Testis (tissue), 3 donors: ENCODE results near the gene FOXRED2. TPM values are rescaled to one million over a fixed set of nuclear protein-coding genes. Genes with fewer than 3 reads are reported as not detected.

ENCODE experiments used
- DNase-seq: peaks from one replicate; pipeline ENCODE4 v3.0.0-alpha.2; 2019
- H3K27ac ChIP-seq, 2 donors: fragments of 200-600 bp; sonication (generic); one replicate each; pipeline ENCODE4 v1.5.1; 2019
- H3K27me3 ChIP-seq: fragments of 200-600 bp; sonication (generic); one replicate; pipeline ENCODE4 v1.5.1; 2019
- H3K36me3 ChIP-seq: fragments of 200-600 bp; sonication (generic); one replicate; pipeline ENCODE4 v1.5.1; 2017; ENCODE audit warnings: low read depth; ENCODE audit errors: missing control alignments
- H3K4me1 ChIP-seq: fragments of 200-600 bp; sonication (generic); one replicate; pipeline ENCODE4 v1.5.1; 2019
- H3K4me3 ChIP-seq, 2 donors: fragments of 200-600 bp; sonication (generic); one replicate each; pipeline ENCODE4 v1.5.1; 2017 to 2019
- H3K9me3 ChIP-seq: fragments of 200-600 bp; sonication (generic); one replicate; pipeline ENCODE4 v1.5.1; 2017
- POLR2A ChIP-seq: fragments of 450-650 bp; IDR thresholded peaks from one replicate; pipeline ENCODE4 v1.6.1; 2017; ENCODE audit warnings: antibody characterized with exemption, mild to moderate bottlenecking, moderate library complexity
- WGBS, 2 donors: methylation state at CpG; one replicate each; pipeline ENCODE4 v1.1.5; 2018; 5-methylcytosine and 5-hydroxymethylcytosine counted together
- intact Hi-C: fragments of 100-400 bp; cut with DNase I; formaldehyde crosslinking; loops from one replicate; pipeline ENCODE4 v1.15.1; 2023; ENCODE audit warnings: low total_unique reads
- polyA plus RNA-seq: library from polyadenylated mRNA; stranded (reverse); fragments of 350-450 nt; fragmentation: Illumina TruSeq; extraction: RNeasy Lipid Tissue Mini Kit (QIAGEN cat#74804); gene quantifications from one replicate; pipeline ENCODE4 v1.2.3, GENCODE V29; 2014; ENCODE audit warnings: low read depth, low replicate concordance; ENCODE audit not compliant: insufficient read depth
- total RNA-seq, 2 donors: library from RNA; depleted of rRNA; stranded (reverse); fragments of >200 nt; gene quantifications; one replicate each; pipeline ENCODE4 v1.2.3, GENCODE V29; 2016
- TF ChIP-seq, protein P1 (sequence below), 3 experiments: fragments of 450-650 bp in 2 of 3; fragments of 200-600 bp in 1 of 3; sonication (generic) in 1 of 3; IDR thresholded peaks; one replicate each; pipeline ENCODE4 v1.5.1; 2016 to 2019; ENCODE audit warnings: antibody characterized with exemption in 3 of 3, mild to moderate bottlenecking in 2 of 3, moderate library complexity in 1 of 3

Gene FOXRED2
- total and polyA plus RNA-seq, 3 donors from 2014 or later, result 17.7 to 34.6 (median 23.8) TPM

DNA sequence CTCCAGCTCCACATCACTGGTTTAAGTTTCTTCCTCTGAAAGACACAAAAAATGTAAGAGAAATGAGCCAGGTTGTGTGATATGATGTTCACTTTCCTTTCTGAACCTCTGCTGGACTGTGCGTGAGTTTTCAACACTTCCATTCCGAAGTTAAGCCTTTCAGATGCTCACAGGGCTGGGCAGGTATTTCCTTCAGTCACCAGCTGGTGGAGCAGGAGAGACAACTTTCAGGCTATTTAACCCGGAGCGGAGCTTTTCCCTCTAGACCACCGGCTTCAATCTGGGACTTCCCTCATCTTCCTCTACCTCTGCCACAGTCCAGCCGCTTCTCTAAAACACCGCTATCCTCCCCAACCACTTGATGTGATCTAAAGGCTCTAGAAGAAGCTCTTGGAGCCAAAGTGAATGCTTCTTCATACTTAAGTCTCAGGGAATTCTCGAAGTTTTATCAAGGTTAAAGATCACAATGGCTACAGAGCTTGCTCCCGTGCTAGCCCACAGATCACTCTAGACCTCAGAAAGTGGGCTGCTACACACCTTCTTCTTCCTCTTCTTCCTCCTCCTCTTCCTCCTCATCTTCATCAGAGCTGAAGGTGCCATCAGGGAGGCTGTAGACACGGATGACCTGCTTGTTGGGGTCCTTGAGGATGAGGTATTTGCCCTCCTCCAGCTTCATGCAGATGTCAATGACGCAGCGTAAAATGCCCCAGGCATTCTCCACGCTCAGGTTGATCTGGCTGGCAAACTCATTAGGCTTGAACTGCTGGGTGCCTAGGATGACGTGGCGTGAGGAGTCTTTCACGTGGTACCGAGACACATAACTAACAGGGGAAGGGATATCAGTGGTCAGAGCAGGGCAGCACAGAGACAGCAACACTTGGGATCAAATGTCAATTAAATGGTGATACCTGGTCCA lies 4.4 kb upstream of the FOXRED2 start:
- no peaks in the 10 kb centered on the region for H3K27me3 ChIP-seq
- peaks cover 11% of the 10 kb centered on the region for H3K4me1 ChIP-seq
- H3K9me3 ChIP-seq, result no peaks in the 10 kb centered on the region
- intact Hi-C loops, result no loop called here
- DNase-seq, result peak; percentile 60
- WGBS, 2 donors, result 67 to 69% methylated on average over 17 of the region's 17 CpGs
- no peak overlapping the region for H3K4me3 ChIP-seq
- no peak for TF ChIP-seq POLR2A
- TF ChIP-seq, protein P1, sequence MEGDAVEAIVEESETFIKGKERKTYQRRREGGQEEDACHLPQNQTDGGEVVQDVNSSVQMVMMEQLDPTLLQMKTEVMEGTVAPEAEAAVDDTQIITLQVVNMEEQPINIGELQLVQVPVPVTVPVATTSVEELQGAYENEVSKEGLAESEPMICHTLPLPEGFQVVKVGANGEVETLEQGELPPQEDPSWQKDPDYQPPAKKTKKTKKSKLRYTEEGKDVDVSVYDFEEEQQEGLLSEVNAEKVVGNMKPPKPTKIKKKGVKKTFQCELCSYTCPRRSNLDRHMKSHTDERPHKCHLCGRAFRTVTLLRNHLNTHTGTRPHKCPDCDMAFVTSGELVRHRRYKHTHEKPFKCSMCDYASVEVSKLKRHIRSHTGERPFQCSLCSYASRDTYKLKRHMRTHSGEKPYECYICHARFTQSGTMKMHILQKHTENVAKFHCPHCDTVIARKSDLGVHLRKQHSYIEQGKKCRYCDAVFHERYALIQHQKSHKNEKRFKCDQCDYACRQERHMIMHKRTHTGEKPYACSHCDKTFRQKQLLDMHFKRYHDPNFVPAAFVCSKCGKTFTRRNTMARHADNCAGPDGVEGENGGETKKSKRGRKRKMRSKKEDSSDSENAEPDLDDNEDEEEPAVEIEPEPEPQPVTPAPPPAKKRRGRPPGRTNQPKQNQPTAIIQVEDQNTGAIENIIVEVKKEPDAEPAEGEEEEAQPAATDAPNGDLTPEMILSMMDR (IDR thresholded peaks at IDR 0.05), result peak; percentile 23 to 61 (median 50)
- H3K27ac ChIP-seq, result no peak overlapping the region
- no peaks in the 10 kb centered on the region for H3K36me3 ChIP-seq

- no peak overlapping the region for H3K4me3 ChIP-seq
- no peak for DNase-seq
- WGBS, 2 donors, result 90 to 91% methylated on average over 3 of the region's 3 CpGs
- H3K9me3 ChIP-seq, result no peaks in the 10 kb centered on the region
- no peak for TF ChIP-seq POLR2A
- peaks cover 17% of the 10 kb centered on the region for H3K4me1 ChIP-seq
- no peaks in the 10 kb centered on the region for H3K36me3 ChIP-seq
- no peaks in the 10 kb centered on the region for H3K27me3 ChIP-seq
- H3K27ac ChIP-seq, result no peak overlapping the region
- intact Hi-C loops, result no loop called here
These were observed 3.5 kb upstream of the FOXRED2 start for GRCh38 chr22:36510384-36510783.

- peak overlapping the region; percentile 63 to 67 for H3K4me3 ChIP-seq
- WGBS, 2 donors, result 61 to 73% methylated on average over 6 of the region's 6 CpGs
- no peak for DNase-seq
- peaks cover 23% of the 10 kb centered on the region for H3K4me1 ChIP-seq
- intact Hi-C loops, result no loop called here
- no peaks in the 10 kb centered on the region for H3K27me3 ChIP-seq
- no peak for TF ChIP-seq POLR2A
- TF ChIP-seq, protein P1 (IDR thresholded peaks at IDR 0.05), result no peak
- H3K27ac ChIP-seq, result peak overlapping the region; percentile 58 to 83
- H3K9me3 ChIP-seq, result no peaks in the 10 kb centered on the region
- no peaks in the 10 kb centered on the region for H3K36me3 ChIP-seq
These were observed 724 bp upstream of the FOXRED2 start for GRCh38 chr22:36507518-36508010.

DNA sequence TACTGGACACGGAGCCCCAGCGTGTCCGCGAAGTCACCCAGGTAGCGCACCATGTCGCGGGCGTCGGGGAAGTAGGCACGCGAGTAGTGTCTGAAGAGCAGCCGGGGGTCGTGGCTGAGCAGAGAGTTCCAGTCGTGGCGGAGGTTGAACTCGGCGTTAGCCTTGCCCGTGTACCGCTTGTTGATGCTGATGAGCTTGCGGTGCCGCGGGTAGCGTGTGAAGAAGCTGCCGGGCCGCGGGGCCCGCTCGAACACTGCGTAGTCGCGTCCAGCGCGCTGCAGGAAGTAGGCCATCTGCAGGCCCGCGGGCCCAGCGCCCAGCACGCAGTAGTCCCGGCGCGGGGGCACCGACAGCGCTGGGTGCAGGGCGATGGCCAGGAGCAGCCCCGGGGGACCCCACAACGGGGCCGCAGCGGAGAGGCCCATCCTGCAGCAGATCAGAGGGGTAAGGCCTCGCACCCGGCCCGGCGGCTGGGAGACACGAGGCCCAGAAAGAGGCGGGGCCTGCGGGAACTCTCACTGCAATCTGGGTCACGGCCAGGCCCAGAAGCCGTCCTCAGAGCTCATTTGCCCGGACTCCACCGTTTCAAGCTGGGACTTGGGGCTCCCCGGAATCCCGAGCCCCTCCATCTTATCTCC lies 723 bp downstream of the FOXRED2 start:
- Histone ChIP-seq H3K27me3 (no peaks in the 10 kb centered on the region), H3K4me1 (peaks cover 23% of the 10 kb centered on the region), H3K9me3 (no peaks in the 10 kb centered on the region), H3K4me3 (peak overlapping the region; percentile 63 to 67), H3K36me3 (no peaks in the 10 kb centered on the region), H3K27ac (peak overlapping the region in 1 of 2 donors; percentile 83)
- TF ChIP-seq POLR2A, result no peak
- TF ChIP-seq, protein P1 (IDR thresholded peaks at IDR 0.05), result no peak
- 60 to 73% methylated on average over 27 to 60 of the region's 60 CpGs for WGBS, 2 donors
- intact Hi-C loops, result no loop called here
- peak; percentile 29 for DNase-seq
